IMR-90 (cell line): ENCODE data around the gene CHD2. TPM values are rescaled to one million over a fixed set of nuclear protein-coding genes. Genes with fewer than 3 reads are reported as not detected.

Source experiments
- ATAC-seq: fragments of 200-7000 bp; cut with Tn5 transposase; 2 replicates; pipeline ENCODE4 v1.9.1; 2020; ENCODE audit warnings: low read depth, mild to moderate bottlenecking, moderate library complexity
- BruUV-seq: library from RNA; stranded (reverse); fragments of 400-500 nt; replicated peaks from 2 replicates; lab custom pipeline; 2021; lab: Mats Ljungman, UMichigan
- CTCF ChIA-PET: fragments of 300-600 bp; formaldehyde crosslinking; extraction: SDS; loops from one replicate; lab custom pipeline; 2021; ENCODE audit warnings: antibody characterized with exemption; lab: Yijun Ruan, JAX
- POLR2A ChIA-PET: fragments of 300-600 bp; sonication (Branson Sonifier 250); formaldehyde crosslinking; loops from one replicate; lab custom pipeline; 2022; ENCODE audit warnings: antibody characterized with exemption; ENCODE audit not compliant: unreplicated experiment; lab: Charles Lee
- DNase-seq: peaks from one replicate; pipeline ENCODE4 v3.0.0; 2013
- H2AFZ ChIP-seq: replicated peaks from 2 replicates; pipeline ENCODE3; 2013; ENCODE audit warnings: low read length, mild to moderate bottlenecking; ENCODE audit not compliant: poor library complexity
- H2AK5ac ChIP-seq: 2 replicates; pipeline ENCODE4 v1.6.1; 2013; ENCODE audit warnings: low read depth, low read length, inconsistent platforms
- H2AK9ac ChIP-seq: replicated peaks from 2 replicates; pipeline ENCODE3; 2013; ENCODE audit warnings: mild to moderate bottlenecking, low read depth, low read length, moderate library complexity; ENCODE audit not compliant: poor library complexity
- H2BK120ac ChIP-seq: 2 replicates; pipeline ENCODE4 v1.6.1; 2013; ENCODE audit warnings: low read depth, low read length, inconsistent platforms
- H2BK15ac ChIP-seq: 3 replicates; pipeline ENCODE4 v1.6.1; 2013; ENCODE audit warnings: low read depth, low read length, inconsistent platforms
- H2BK20ac ChIP-seq: 2 replicates; pipeline ENCODE4 v1.6.1; 2013; ENCODE audit warnings: low read depth, mild to moderate bottlenecking, inconsistent platforms, low read length, moderate library complexity
- H2BK5ac ChIP-seq: 2 replicates; pipeline ENCODE4 v1.6.1; 2013; ENCODE audit warnings: mild to moderate bottlenecking, low read depth, low read length, inconsistent platforms; ENCODE audit not compliant: poor library complexity, severe bottlenecking
- H3K14ac ChIP-seq: replicated peaks from 2 replicates; pipeline ENCODE4 v1.6.1; 2013; ENCODE audit warnings: low read depth, low read length, inconsistent platforms
- H3K18ac ChIP-seq: 2 replicates; pipeline ENCODE4 v1.6.1; 2013; ENCODE audit warnings: low read depth, low read length, control low read depth
- H3K23ac ChIP-seq: 2 replicates; pipeline ENCODE4 v1.6.1; 2013; ENCODE audit warnings: low read depth, low read length, inconsistent platforms
- H3K27ac ChIP-seq: 2 replicates; pipeline ENCODE4 v1.5.1; 2013; ENCODE audit warnings: mild to moderate bottlenecking, control low read depth, low read length; ENCODE audit not compliant: insufficient read depth
- H3K27me3 ChIP-seq: 2 replicates; pipeline ENCODE4 v1.6.1; 2013; ENCODE audit warnings: low read length; ENCODE audit not compliant: control insufficient read depth, insufficient read depth
- H3K36me3 ChIP-seq: 2 replicates; pipeline ENCODE4 v1.6.1; 2013; ENCODE audit warnings: low read length, mixed read lengths; ENCODE audit not compliant: control insufficient read depth, insufficient read depth
- H3K4ac ChIP-seq: 2 replicates; pipeline ENCODE4 v1.6.1; 2013; ENCODE audit warnings: low read depth, low read length, inconsistent platforms
- H3K4me1 ChIP-seq: 2 replicates; pipeline ENCODE4 v1.6.1; 2013; ENCODE audit warnings: low read length, mixed read lengths; ENCODE audit not compliant: control insufficient read depth, insufficient read depth
- H3K4me2 ChIP-seq: 2 replicates; pipeline ENCODE4 v1.6.1; 2013; ENCODE audit warnings: low read depth, mild to moderate bottlenecking, control low read depth, low read length, moderate library complexity
- H3K4me3 ChIP-seq: 2 replicates; pipeline ENCODE4 v1.5.1; 2013; ENCODE audit warnings: low read depth, mild to moderate bottlenecking, control low read depth, low read length, moderate library complexity; ENCODE audit not compliant: insufficient read depth
- H3K56ac ChIP-seq: 2 replicates; pipeline ENCODE4 v1.6.1; 2013; ENCODE audit warnings: low read length, inconsistent platforms; ENCODE audit not compliant: insufficient read depth; ENCODE audit errors: extremely low read depth
- H3K79me1 ChIP-seq, 2 experiments: 2 replicates each; pipeline ENCODE4 v1.6.1; 2013; ENCODE audit warnings: low read length in 2 of 2, inconsistent platforms in 1 of 2, low read depth in 1 of 2
- H3K9ac ChIP-seq: 2 replicates; pipeline ENCODE4 v1.6.1; 2013; ENCODE audit warnings: low read depth, low read length, control low read depth
- H3K9me1 ChIP-seq: 2 replicates; pipeline ENCODE4 v1.6.1; 2013; ENCODE audit warnings: low read length, inconsistent platforms; ENCODE audit not compliant: insufficient read depth
- H3K9me3 ChIP-seq: 2 replicates; pipeline ENCODE4 v1.6.1; 2013; ENCODE audit warnings: low read length; ENCODE audit not compliant: control insufficient read depth, insufficient read depth
- H4K20me1 ChIP-seq: 2 replicates; pipeline ENCODE4 v1.6.1; 2013; ENCODE audit warnings: low read length, inconsistent platforms; ENCODE audit not compliant: insufficient read depth
- H4K5ac ChIP-seq: 2 replicates; pipeline ENCODE4 v1.6.1; 2013; ENCODE audit warnings: mild to moderate bottlenecking, low read depth, low read length, control low read depth
- H4K8ac ChIP-seq, 2 experiments: 2 replicates each; pipeline ENCODE4 v1.6.1; 2013; ENCODE audit warnings: low read depth in 2 of 2, low read length in 2 of 2, control low read depth in 1 of 2, inconsistent platforms in 1 of 2
- H4K91ac ChIP-seq: 2 replicates; pipeline ENCODE4 v1.6.1; 2013; ENCODE audit warnings: low read depth, low read length, inconsistent platforms; ENCODE audit not compliant: insufficient read depth
- BHLHE40 ChIP-seq: fragments of 150-350 bp; IDR thresholded peaks from 2 replicates; pipeline ENCODE4 v1.6.1; 2016; ENCODE audit warnings: mild to moderate bottlenecking, low read depth, low read length
- CEBPB ChIP-seq: IDR thresholded peaks from 2 replicates; pipeline ENCODE4 v1.6.1; 2012; ENCODE audit warnings: low read depth, low read length, improper control_type of control experiment
- CHD1 ChIP-seq: IDR thresholded peaks from 2 replicates; pipeline ENCODE4 v1.6.1; 2012; ENCODE audit warnings: low read depth, low read length, improper control_type of control experiment
- CTCF ChIP-seq: conservative IDR thresholded peaks from 2 replicates; pipeline ENCODE4 v1.5.1; 2012; ENCODE audit warnings: mild to moderate bottlenecking, low read depth, low read length, improper control_type of control experiment
- ELK1 ChIP-seq: fragments of 150-350 bp; IDR thresholded peaks from 2 replicates; pipeline ENCODE4 v1.6.1; 2016; ENCODE audit warnings: low read depth, mild to moderate bottlenecking, low read length, moderate library complexity, borderline replicate concordance
- FOS ChIP-seq: fragments of 150-350 bp; IDR thresholded peaks from 2 replicates; pipeline ENCODE4 v1.6.1; 2016; ENCODE audit warnings: low read depth, low read length
- MAFK ChIP-seq: IDR thresholded peaks from 2 replicates; pipeline ENCODE4 v1.6.1; 2012; ENCODE audit warnings: low read depth, low read length, improper control_type of control experiment
- MAZ ChIP-seq: IDR thresholded peaks from 2 replicates; pipeline ENCODE4 v1.6.1; 2012; ENCODE audit warnings: low read depth, mild to moderate bottlenecking, low read length, improper control_type of control experiment, moderate library complexity, borderline replicate concordance
- MXI1 ChIP-seq: IDR thresholded peaks from 2 replicates; pipeline ENCODE4 v1.6.1; 2012; ENCODE audit warnings: low read depth, mild to moderate bottlenecking, low read length, moderate library complexity, borderline replicate concordance
- NFE2L2 ChIP-seq: fragments of 150-350 bp; IDR thresholded peaks from 2 replicates; pipeline ENCODE4 v1.6.1; 2016; ENCODE audit warnings: low read depth, mild to moderate bottlenecking, low read length
- POLR2A ChIP-seq: IDR thresholded peaks from 2 replicates; pipeline ENCODE4 v1.6.1; 2012; ENCODE audit warnings: mild to moderate bottlenecking, low read depth, low read length
- RAD21 ChIP-seq: IDR thresholded peaks from 2 replicates; pipeline ENCODE4 v1.6.1; 2012; ENCODE audit warnings: low read length, improper control_type of control experiment
- RCOR1 ChIP-seq: IDR thresholded peaks from 2 replicates; pipeline ENCODE4 v1.6.1; 2012; ENCODE audit warnings: mild to moderate bottlenecking, low read length, improper control_type of control experiment; ENCODE audit not compliant: insufficient replicate concordance
- RFX5 ChIP-seq: IDR thresholded peaks from 2 replicates; pipeline ENCODE4 v1.8.0; 2012; ENCODE audit warnings: low read depth, mild to moderate bottlenecking, low read length, moderate library complexity
- SMC3 ChIP-seq: fragments of 150-350 bp; IDR thresholded peaks from 2 replicates; pipeline ENCODE4 v1.6.1; 2016; ENCODE audit warnings: low read depth, mild to moderate bottlenecking, antibody characterized with exemption, low read length, moderate library complexity
- USF2 ChIP-seq: fragments of 150-350 bp; IDR thresholded peaks from 2 replicates; pipeline ENCODE4 v1.6.1; 2017; ENCODE audit warnings: mild to moderate bottlenecking, antibody characterized with exemption, low read length, low read depth
- WGBS, 2 experiments: methylation state at CpG; one replicate each; pipeline versions ENCODE4 v1.1.5 to v1.1.7; 2013; ENCODE audit warnings: missing lambda C conversion rate in 2 of 2; ENCODE audit not compliant: insufficient read length in 1 of 2; ENCODE audit errors: extremely low coverage in 2 of 2; 5-methylcytosine and 5-hydroxymethylcytosine counted together
- dilution Hi-C: fragments of 300-500 bp; cut with HindIII; formaldehyde crosslinking; loops from one replicate; pipeline ENCODE4 v1.14.3; 2018; ENCODE audit warnings: low sequenced_read_pairs; ENCODE audit not compliant: unreplicated experiment
- in situ Hi-C: fragments of 300-500 bp; cut with MboI; formaldehyde crosslinking; loops from 3 replicates; pipeline ENCODE4 v1.14.3; 2019; ENCODE audit warnings: low sequenced_read_pairs, inconsistent platforms, mixed read lengths
- intact Hi-C: fragments of 100-400 bp; cut with micrococcal nuclease; formaldehyde crosslinking; loops from 2 replicates; pipeline ENCODE4 v1.10.0; 2022
- polyA plus RNA-seq, 3 experiments: library from polyadenylated mRNA; depleted of rRNA; stranded (reverse); fragments of >200 nt; gene quantifications; 2 replicates each; pipeline ENCODE4 v1.2.3, GENCODE V29; 2012; ENCODE audit warnings: low replicate concordance in 1 of 3
- total RNA-seq: library from RNA; depleted of rRNA; stranded (reverse); fragments of >200 nt; gene quantifications from 2 replicates; pipeline ENCODE4 v1.2.3, GENCODE V29; 2012

CHD2 gene
- total and polyA plus RNA-seq, 2 of the 4 experiments (the other 2 are of a cell fraction) = 44.9 to 64.7 TPM

- Histone ChIP-seq H3K4ac (no peak overlapping the region), H2BK20ac (no peak overlapping the region), H3K9me1 (no peaks in the 10 kb centered on the region), H3K4me1 (no peaks in the 10 kb centered on the region), H2AFZ (no peak overlapping the region), H3K4me3 (no peak overlapping the region), H3K9ac (no peak overlapping the region), H2AK5ac (no peak overlapping the region), H2BK5ac (no peak overlapping the region), H4K20me1 (peaks cover 10% of the 10 kb centered on the region), H3K9me3 (no peaks in the 10 kb centered on the region), H3K36me3 (peaks cover 68% of the 10 kb centered on the region), H3K79me1 (peaks cover 29 to 38% of the 10 kb centered on the region in 2 experiments), H3K56ac (no peak overlapping the region), H4K8ac (no peak overlapping the region), H3K23ac (no peak overlapping the region), H3K14ac (no peak overlapping the region), H3K27me3 (no peaks in the 10 kb centered on the region), H4K5ac (no peak overlapping the region), H3K4me2 (no peak overlapping the region), H3K18ac (no peak overlapping the region), H2BK15ac (no peak overlapping the region), H3K27ac (no peak overlapping the region), H2BK120ac (no peak overlapping the region), H2AK9ac (no peak overlapping the region), H4K91ac (no peak overlapping the region)
- DNase-seq = no peak
- ATAC-seq = no peak; the same call in 1 of the 2 replicates
- ChIA-PET POLR2A (no interaction called here), CTCF (interaction anchor here (0.6 kb wide), 1 partner anchor 14 kb away, joined by 4 read pairs; no protein-coding TSS in a partner anchor)
- dilution Hi-C loops = no loop called here
- in situ Hi-C loops = loop anchor here (25.0 kb wide), 1 partner anchor 2003 kb away; the partner anchor contains the start of gene PRC1
- WGBS, 2 experiments = 100% methylated on average over 1 of the region's 2 CpGs; no CpG with 5 or more reads in 1 of the 2 experiments
- TF ChIP-seq MAZ (no peak), CHD1 (no peak), RAD21 (no peak), USF2 (no peak), MAFK (no peak), CEBPB (no peak), CTCF (no peak), FOS (no peak), POLR2A (no peak), MXI1 (no peak), RCOR1 (no peak), RFX5 (no peak), SMC3 (no peak), ELK1 (no peak), NFE2L2 (no peak), BHLHE40 (no peak)
- intact Hi-C loops = loop anchor here (10.0 kb wide), 1 partner anchor 185 kb away; no protein-coding TSS in a partner anchor
- no TSS peak for BruUV-seq
These were observed 89.9 kb downstream of the CHD2 start for GRCh38 chr15:92990031-92990430.
